Activated naive CD4-positive, alpha-beta T cell treated with anti-CD3 and anti-CD28 coated beads, Interleukin-2, amount 10 ng/mL, durations not matched to agents 7 days and 5 days (primary cell): ENCODE data around the gene KBTBD4.
"Not testable (repeated sequence)": the region's sequence is repeated elsewhere in the genome, so short reads cannot be mapped to it uniquely, and the experiment has no call there.

ENCODE experiments used
- CTCF ChIA-PET: fragments of 350-600 bp; sonication (Branson Sonifier 250); formaldehyde crosslinking; loops from one replicate; lab custom pipeline; 2021; ENCODE audit warnings: antibody characterized with exemption; lab: Charles Lee
- DNase-seq: peaks from one replicate; pipeline ENCODE4 v3.0.0-alpha.2; 2020
- H3K27ac Mint-ChIP-seq: one replicate; pipeline ENCODE4 v1.8.0; 2021; ENCODE audit warnings: mild to moderate bottlenecking, moderate library complexity, mixed read lengths
- H3K27me3 Mint-ChIP-seq: one replicate; pipeline ENCODE4 v1.8.0; 2021; ENCODE audit warnings: mild to moderate bottlenecking, mixed read lengths
- H3K36me3 Mint-ChIP-seq: one replicate; pipeline ENCODE4 v1.8.0; 2021; ENCODE audit warnings: mixed read lengths
- H3K4me1 Mint-ChIP-seq: one replicate; pipeline ENCODE4 v1.8.0; 2021; ENCODE audit warnings: mixed read lengths
- H3K4me3 Mint-ChIP-seq: one replicate; pipeline ENCODE4 v1.8.0; 2021; ENCODE audit warnings: mild to moderate bottlenecking, moderate library complexity, mixed read lengths
- H3K9me3 Mint-ChIP-seq: one replicate; pipeline ENCODE4 v1.8.0; 2021; ENCODE audit warnings: mixed read lengths

The KBTBD4 gene

DNA sequence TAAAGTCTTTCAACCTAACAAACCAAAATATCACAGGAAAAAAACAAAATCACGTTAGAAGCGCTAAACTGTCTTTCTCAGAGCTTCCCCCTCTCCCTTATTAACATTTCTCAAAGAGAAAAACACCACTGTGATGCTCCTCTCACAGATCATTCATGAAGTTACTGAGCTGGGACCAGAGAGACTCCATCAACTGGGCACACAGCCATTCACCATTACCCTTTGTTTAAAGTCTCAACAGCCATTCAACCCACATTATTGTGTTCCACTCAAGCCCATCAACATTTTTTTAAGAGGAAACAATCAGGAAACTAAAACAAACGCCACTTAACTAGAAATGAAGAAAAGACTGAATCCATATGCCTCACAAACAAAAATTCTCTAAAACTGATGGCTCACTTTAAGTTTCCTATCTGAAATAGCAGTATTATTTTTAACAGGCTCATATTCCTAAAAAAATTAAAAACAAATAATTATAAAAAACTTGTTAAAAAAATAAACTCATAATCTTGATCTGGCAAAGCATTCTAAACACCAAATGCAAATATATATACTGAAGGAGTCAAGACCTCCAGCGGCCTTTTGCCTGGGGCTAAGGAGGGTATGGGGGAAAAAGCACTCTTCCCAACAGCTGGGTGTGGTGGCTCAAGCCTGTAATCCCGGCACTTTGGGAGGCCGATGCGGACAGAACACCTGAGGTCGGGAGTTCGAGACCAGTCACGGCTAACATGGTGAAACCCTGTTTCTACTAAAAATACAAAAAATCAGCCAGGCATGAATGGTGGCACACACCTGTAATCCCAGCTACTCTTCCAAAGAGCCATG is 39.8 kb downstream of the KBTBD4 start:
- DNase-seq: no peak
- Mint-ChIP-seq H3K4me3 (no peak overlapping the region), H3K9me3 (no peaks in the 10 kb centered on the region), H3K27ac (no peak overlapping the region), H3K4me1 (peaks cover 43% of the 10 kb centered on the region), H3K36me3 (peaks cover 25% of the 10 kb centered on the region), H3K27me3 (no peaks in the 10 kb centered on the region)
- CTCF ChIA-PET: interaction anchor here (0.7 to 1.7 kb wide), 4 partner anchors 13 to 15 kb away, joined by 3 to 5 read pairs (median 4); partner anchors contain the start of gene CELF1

GRCh38 chr11:47536915-47537314 is 41.9 kb downstream of the KBTBD4 start:
- no peaks in the 10 kb centered on the region for H3K9me3 Mint-ChIP-seq

DNA sequence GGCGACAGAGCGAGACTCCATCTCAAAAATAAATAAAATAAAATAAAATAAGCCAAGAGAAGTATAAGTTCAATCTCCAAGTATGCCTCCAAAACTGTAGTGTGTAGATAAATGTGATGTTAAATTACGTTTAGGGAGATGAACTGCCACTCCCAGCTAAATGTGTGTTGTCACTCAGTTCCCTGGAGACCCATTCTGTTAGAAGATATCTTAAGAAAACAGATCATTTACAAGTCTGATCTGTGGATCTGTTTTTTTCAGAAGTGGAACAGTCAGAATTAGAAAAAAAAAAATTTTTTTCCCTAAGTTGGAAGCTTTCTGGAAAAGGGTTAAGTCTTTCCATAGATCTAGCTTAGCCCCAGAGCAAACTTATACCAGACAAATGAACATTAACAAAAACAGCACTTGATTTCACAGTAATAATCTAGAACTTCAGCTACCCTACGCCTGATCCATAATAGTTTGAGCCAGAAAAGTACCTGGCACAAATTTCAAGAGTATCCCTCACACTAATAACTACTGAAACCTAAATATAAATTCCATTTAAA is 44.0 kb downstream of the KBTBD4 start:
- no peak for DNase-seq
- CTCF ChIA-PET: interaction anchor here (0.6 kb wide), 1 partner anchor 321 kb away, joined by 4 read pairs; no protein-coding TSS in a partner anchor
- H3K4me1 Mint-ChIP-seq: peaks cover 18% of the 10 kb centered on the region
- H3K27me3 Mint-ChIP-seq: no peaks in the 10 kb centered on the region
- no peaks in the 10 kb centered on the region for H3K9me3 Mint-ChIP-seq
- no peak overlapping the region for H3K4me3 Mint-ChIP-seq
- peaks cover 14% of the 10 kb centered on the region for H3K36me3 Mint-ChIP-seq
- H3K27ac Mint-ChIP-seq: no peak overlapping the region

More at GRCh38 chr11:47536915-47537314, 41.9 kb downstream of the KBTBD4 start:
- Mint-ChIP-seq H3K27ac (no peak overlapping the region), H3K4me1 (peaks cover 35% of the 10 kb centered on the region), H3K27me3 (no peaks in the 10 kb centered on the region), H3K36me3 (peaks cover 25% of the 10 kb centered on the region), H3K4me3 (no peak overlapping the region)
- no peak for DNase-seq
- CTCF ChIA-PET: interaction anchor here (1.1 to 1.7 kb wide), 3 partner anchors 8 to 28 kb away, joined by 3 to 5 read pairs (median 3); partner anchors contain the start of gene CELF1

DNA sequence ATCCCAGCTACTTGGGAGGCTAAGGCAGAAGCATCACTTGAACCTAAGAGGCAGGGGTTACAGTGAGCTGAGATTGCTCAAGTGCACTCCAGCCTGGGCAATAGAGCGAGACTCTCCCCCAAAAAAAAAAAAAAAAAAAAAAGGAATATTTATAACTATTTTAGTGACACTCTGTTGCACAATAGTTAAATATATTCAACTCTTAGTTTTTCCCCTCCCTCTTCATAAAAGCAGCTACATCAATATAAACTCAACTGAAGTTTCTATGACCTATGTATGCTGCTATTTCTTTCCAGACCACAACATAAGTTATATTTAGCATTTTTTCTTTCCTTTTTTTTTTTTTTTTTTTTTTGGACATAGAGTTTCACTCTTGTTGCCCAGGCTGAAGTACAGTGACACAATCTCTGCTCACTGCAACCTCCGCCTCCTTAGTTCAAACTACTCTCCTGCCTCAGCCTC is 45.0 kb downstream of the KBTBD4 start:
- CTCF ChIA-PET: interaction anchor here (0.6 kb wide), 1 partner anchor 18 kb away, joined by 4 read pairs; no protein-coding TSS in a partner anchor
- H3K36me3 Mint-ChIP-seq: peaks cover 11% of the 10 kb centered on the region
- no peaks in the 10 kb centered on the region for H3K9me3 Mint-ChIP-seq
- H3K27me3 Mint-ChIP-seq: no peaks in the 10 kb centered on the region
- H3K27ac Mint-ChIP-seq: no peak overlapping the region
- no peak for DNase-seq
- peaks cover 10% of the 10 kb centered on the region for H3K4me1 Mint-ChIP-seq
- no peak overlapping the region for H3K4me3 Mint-ChIP-seq

GRCh38 chr11:47532597-47533213 is 46.1 kb downstream of the KBTBD4 start:
- Mint-ChIP-seq H3K9me3 (no peaks in the 10 kb centered on the region), H3K27ac (no peak overlapping the region), H3K27me3 (no peaks in the 10 kb centered on the region), H3K4me1 (peaks cover 9% of the 10 kb centered on the region), H3K4me3 (no peak overlapping the region), H3K36me3 (peaks cover 7% of the 10 kb centered on the region)
- CTCF ChIA-PET: no interaction called here
- DNase-seq: no peak

DNA sequence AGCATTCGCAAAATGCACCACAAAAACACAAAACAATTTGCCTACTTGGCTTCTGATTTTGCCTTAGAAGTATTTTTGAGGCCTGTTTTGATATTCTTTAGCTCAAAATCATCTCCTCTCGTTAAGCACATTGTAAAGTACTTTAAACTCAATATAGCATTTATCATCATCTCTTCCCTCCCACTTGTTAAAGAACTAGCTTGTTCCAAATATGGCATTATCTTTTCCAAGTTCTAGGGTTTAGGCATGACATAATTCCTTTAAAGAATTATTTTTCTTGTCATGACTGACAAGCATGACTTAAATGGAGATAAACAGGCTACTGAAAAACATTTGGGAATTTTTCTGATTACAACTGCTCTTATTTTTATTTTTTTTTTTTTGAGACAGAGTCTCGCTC is 47.1 kb downstream of the KBTBD4 start:
- DNase-seq: no peak
- CTCF ChIA-PET: interaction anchor here (0.7 to 1.1 kb wide), 2 partner anchors 20 to 27 kb away, joined by 3 read pairs; no protein-coding TSS in a partner anchor
- Mint-ChIP-seq H3K27me3 (no peaks in the 10 kb centered on the region), H3K36me3 (peaks cover 6% of the 10 kb centered on the region), H3K27ac (no peak overlapping the region), H3K4me3 (no peak overlapping the region), H3K4me1 (peaks cover 9% of the 10 kb centered on the region), H3K9me3 (no peaks in the 10 kb centered on the region)

GRCh38 chr11:47530721-47531120 is 48.0 kb downstream of the KBTBD4 start:
- not testable (repeated sequence) for DNase-seq, H3K27ac Mint-ChIP-seq, H3K27me3 Mint-ChIP-seq, H3K9me3 Mint-ChIP-seq, H3K36me3 Mint-ChIP-seq, H3K4me3 Mint-ChIP-seq
- H3K4me1 Mint-ChIP-seq: peaks cover 13% of the 10 kb centered on the region
- CTCF ChIA-PET: interaction anchor here (1.1 kb wide), 1 partner anchor 21 kb away, joined by 3 read pairs; no protein-coding TSS in a partner anchor

GRCh38 chr11:47529951-47530350 is 48.8 kb downstream of the KBTBD4 start:
- Mint-ChIP-seq H3K27me3 (no peaks in the 10 kb centered on the region), H3K36me3 (peaks cover 11% of the 10 kb centered on the region), H3K27ac (no peak overlapping the region), H3K9me3 (no peaks in the 10 kb centered on the region), H3K4me3 (no peak overlapping the region), H3K4me1 (peaks cover 17% of the 10 kb centered on the region)
- CTCF ChIA-PET: no interaction called here
- no peak for DNase-seq

DNA sequence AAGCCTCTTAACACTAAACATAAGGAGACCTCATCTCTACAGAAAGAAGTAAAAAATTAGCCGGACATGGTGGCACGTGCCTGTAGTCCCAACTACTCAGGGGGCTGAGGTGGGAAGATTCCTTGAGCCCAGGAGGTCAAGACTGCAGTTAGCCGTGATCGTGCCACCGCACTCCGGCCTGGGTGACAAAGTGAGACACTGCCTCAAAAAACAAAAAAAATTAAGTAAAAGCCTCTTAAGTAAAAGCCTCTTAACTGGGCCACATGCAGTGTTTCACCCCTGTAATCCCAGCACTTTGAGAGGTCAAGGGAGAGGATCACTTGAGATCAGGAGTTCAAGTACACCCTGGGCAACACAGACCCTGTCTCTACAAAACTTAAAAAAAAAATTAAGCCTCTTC is 51.6 kb downstream of the KBTBD4 start:
- Mint-ChIP-seq H3K4me1 (peaks cover 36% of the 10 kb centered on the region), H3K9me3 (no peaks in the 10 kb centered on the region), H3K27me3 (no peaks in the 10 kb centered on the region), H3K27ac (no peak overlapping the region), H3K4me3 (no peak overlapping the region), H3K36me3 (peaks cover 9% of the 10 kb centered on the region)
- DNase-seq: no peak
- CTCF ChIA-PET: interaction anchor here (1.2 kb wide), 1 partner anchor 25 kb away, joined by 3 read pairs; no protein-coding TSS in a partner anchor

- not testable (repeated sequence) for H3K4me3 Mint-ChIP-seq, H3K27ac Mint-ChIP-seq, DNase-seq, H3K27me3 Mint-ChIP-seq, H3K36me3 Mint-ChIP-seq, H3K9me3 Mint-ChIP-seq
- H3K4me1 Mint-ChIP-seq: peaks cover 41% of the 10 kb centered on the region
- CTCF ChIA-PET: interaction anchor here (1.2 kb wide), 1 partner anchor 26 kb away, joined by 3 read pairs; no protein-coding TSS in a partner anchor
Observed at GRCh38 chr11:47526032-47526431, 52.7 kb downstream of the KBTBD4 start.

GRCh38 chr11:47524291-47524874 is 54.4 kb downstream of the KBTBD4 start:
- CTCF ChIA-PET: interaction anchor here (1.0 kb wide), 1 partner anchor 20 kb away, joined by 4 read pairs; no protein-coding TSS in a partner anchor
- Mint-ChIP-seq H3K27ac (peak overlapping the region; percentile 84), H3K4me1 (peaks cover 46% of the 10 kb centered on the region), H3K4me3 (peak overlapping the region; percentile 9), H3K9me3 (no peaks in the 10 kb centered on the region), H3K36me3 (peaks cover 14% of the 10 kb centered on the region), H3K27me3 (no peaks in the 10 kb centered on the region)
- DNase-seq: peak; percentile 25

GRCh38 chr11:47523490-47524225 is 55.1 kb downstream of the KBTBD4 start:
- Mint-ChIP-seq H3K27ac (peak overlapping the region; percentile 84), H3K4me3 (no peak overlapping the region), H3K4me1 (peaks cover 52% of the 10 kb centered on the region), H3K36me3 (peaks cover 14% of the 10 kb centered on the region), H3K27me3 (no peaks in the 10 kb centered on the region), H3K9me3 (no peaks in the 10 kb centered on the region)
- DNase-seq: peak; percentile 39
- CTCF ChIA-PET: no interaction called here
